GM21515 (cell line): ENCODE measurements around the gene TBC1D1.
"Not testable (repeated sequence)": the region's sequence is repeated elsewhere in the genome, so short reads cannot be mapped to it uniquely, and the experiment has no call there.

ENCODE experiments used
- ATAC-seq: cut with Tn5 transposase; IDR thresholded peaks from one replicate; pipeline ENCODE4 v1.9.1; 2021; ENCODE audit not compliant: unreplicated experiment

Gene TBC1D1

GRCh38 chr4:37922328-37922727, 31.4 kb downstream of the TBC1D1 start:
- no peak for ATAC-seq

- not testable (repeated sequence) for ATAC-seq
Measured at GRCh38 chr4:37923089-37923488, 32.2 kb downstream of the TBC1D1 start.

GRCh38 chr4:37924946-37925345, 34.1 kb downstream of the TBC1D1 start:
- ATAC-seq = no peak

- no peak for ATAC-seq
Measured at GRCh38 chr4:37927434-37927833, 36.5 kb downstream of the TBC1D1 start.

GRCh38 chr4:37928426-37929416, 37.8 kb downstream of the TBC1D1 start:
- ATAC-seq = no peak

GRCh38 chr4:37934096-37934495, 43.2 kb downstream of the TBC1D1 start:
- no peak for ATAC-seq

GRCh38 chr4:37934609-37935008, 43.7 kb downstream of the TBC1D1 start:
- no peak for ATAC-seq

GRCh38 chr4:37935026-37935425, 44.1 kb downstream of the TBC1D1 start:
- no peak for ATAC-seq

- ATAC-seq = no peak
Measured at GRCh38 chr4:37936889-37937498, 46.1 kb downstream of the TBC1D1 start.

GRCh38 chr4:37938208-37938607, 47.3 kb downstream of the TBC1D1 start:
- ATAC-seq = no peak

- ATAC-seq = no peak
Measured at GRCh38 chr4:37946503-37947179, 55.8 kb downstream of the TBC1D1 start.

- no peak for ATAC-seq
Measured at GRCh38 chr4:37948542-37948941, 57.7 kb downstream of the TBC1D1 start.

GRCh38 chr4:37949636-37950426, 58.9 kb downstream of the TBC1D1 start:
- no peak for ATAC-seq

GRCh38 chr4:37951461-37952352, 60.8 kb downstream of the TBC1D1 start:
- ATAC-seq = no peak

GRCh38 chr4:37953156-37953555, 62.3 kb downstream of the TBC1D1 start:
- ATAC-seq = no peak

GRCh38 chr4:37953620-37954293, 62.9 kb downstream of the TBC1D1 start:
- ATAC-seq = no peak

- no peak for ATAC-seq
Measured at GRCh38 chr4:37956941-37957340, 66.1 kb downstream of the TBC1D1 start.

GRCh38 chr4:37958932-37959331, 68.0 kb downstream of the TBC1D1 start:
- no peak for ATAC-seq

GRCh38 chr4:37960098-37960497, 69.2 kb downstream of the TBC1D1 start, which contains the start of gene PTTG2:
TSS of gene PTTG2 (plus strand) at chr4:37960398. CDS start at chr4:37960435, 37 bp downstream.
- ATAC-seq = no peak
